Vagina (tissue), 2 donors: ENCODE measurements around the gene CHD5.

Experiments used
- POLR2A ChIP-seq, 2 donors: fragments of 450-650 bp; IDR thresholded peaks; one replicate each; pipeline ENCODE4 v1.6.1; 2017; ENCODE audit warnings: antibody characterized with exemption in 2 of 2, mild to moderate bottlenecking in 2 of 2, moderate library complexity in 2 of 2
- POLR2AphosphoS5 ChIP-seq, 2 donors: sonication (generic); formaldehyde crosslinking; IDR thresholded peaks; one replicate each; pipeline ENCODE4 v1.9.0; 2017; ENCODE audit warnings: antibody characterized with exemption in 2 of 2, mild to moderate bottlenecking in 2 of 2, low read depth in 1 of 2; ENCODE audit not compliant: insufficient read depth in 1 of 2
- TF ChIP-seq, protein P1 (sequence below), 3 experiments: fragments of 450-650 bp in 2 of 3; fragments of 200-600 bp in 1 of 3; sonication (generic) in 1 of 3; IDR thresholded peaks; one replicate each; pipeline ENCODE4 v1.5.1; 2017 to 2019; ENCODE audit warnings: antibody characterized with exemption in 3 of 3, mild to moderate bottlenecking in 2 of 3, moderate library complexity in 2 of 3

DNA sequence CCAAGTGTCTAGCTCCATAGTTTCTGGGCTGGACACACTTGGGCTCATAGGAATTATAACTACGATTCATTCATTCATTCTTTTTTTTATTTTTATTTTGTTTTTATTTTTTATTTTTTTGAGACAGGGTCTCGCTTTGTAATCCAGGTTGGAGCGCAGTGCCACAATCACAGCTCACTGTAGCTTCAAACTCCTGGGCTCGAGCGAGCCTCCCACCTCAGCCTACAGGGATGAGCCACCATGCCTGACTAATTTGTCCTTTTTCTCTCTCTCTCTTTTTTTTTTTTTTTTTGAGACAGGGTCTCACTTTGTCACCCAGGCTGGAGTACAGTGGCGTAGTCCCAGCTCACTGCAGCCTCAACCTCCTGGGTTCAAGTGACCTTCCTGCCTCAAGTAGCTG, 92.2 kb downstream of the CHD5 start:
- TF ChIP-seq, protein P1, sequence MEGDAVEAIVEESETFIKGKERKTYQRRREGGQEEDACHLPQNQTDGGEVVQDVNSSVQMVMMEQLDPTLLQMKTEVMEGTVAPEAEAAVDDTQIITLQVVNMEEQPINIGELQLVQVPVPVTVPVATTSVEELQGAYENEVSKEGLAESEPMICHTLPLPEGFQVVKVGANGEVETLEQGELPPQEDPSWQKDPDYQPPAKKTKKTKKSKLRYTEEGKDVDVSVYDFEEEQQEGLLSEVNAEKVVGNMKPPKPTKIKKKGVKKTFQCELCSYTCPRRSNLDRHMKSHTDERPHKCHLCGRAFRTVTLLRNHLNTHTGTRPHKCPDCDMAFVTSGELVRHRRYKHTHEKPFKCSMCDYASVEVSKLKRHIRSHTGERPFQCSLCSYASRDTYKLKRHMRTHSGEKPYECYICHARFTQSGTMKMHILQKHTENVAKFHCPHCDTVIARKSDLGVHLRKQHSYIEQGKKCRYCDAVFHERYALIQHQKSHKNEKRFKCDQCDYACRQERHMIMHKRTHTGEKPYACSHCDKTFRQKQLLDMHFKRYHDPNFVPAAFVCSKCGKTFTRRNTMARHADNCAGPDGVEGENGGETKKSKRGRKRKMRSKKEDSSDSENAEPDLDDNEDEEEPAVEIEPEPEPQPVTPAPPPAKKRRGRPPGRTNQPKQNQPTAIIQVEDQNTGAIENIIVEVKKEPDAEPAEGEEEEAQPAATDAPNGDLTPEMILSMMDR (IDR thresholded peaks at IDR 0.05), result no peak
- TF ChIP-seq POLR2A (IDR thresholded peaks at IDR 0.05) (no peak), POLR2AphosphoS5 (IDR thresholded peaks at IDR 0.05; ENCODE audit: insufficient read depth in 1 of 2, low read depth in 1 of 2) (no peak)
